SK-N-SH treated with all-trans-retinoic acid at 6 μM for 48 hours (cell line): ENCODE data around the gene TRMT10A.

Experiments
- ATAC-seq: fragments of 200-7000 bp; cut with Tn5 transposase; 3 replicates; pipeline ENCODE4 v1.9.1; 2020; ENCODE audit warnings: mild to moderate bottlenecking, moderate library complexity
- BACH2 ChIP-seq: fragments of 250-450 bp; sonication (Bioruptor Pico); IDR thresholded peaks from 2 replicates; pipeline ENCODE4 v1.9.0; 2021; ENCODE audit warnings: mild to moderate bottlenecking, borderline replicate concordance
- CREB5 ChIP-seq: fragments of 250-450 bp; sonication (Bioruptor Pico); IDR thresholded peaks from 2 replicates; pipeline ENCODE4 v1.5.1; 2020; ENCODE audit warnings: low read depth, mild to moderate bottlenecking, moderate library complexity
- CSDC2 ChIP-seq: fragments of 250-450 bp; sonication (Bioruptor Pico); IDR thresholded peaks from 2 replicates; pipeline ENCODE4 v1.5.0; 2020; ENCODE audit warnings: mild to moderate bottlenecking, moderate library complexity
- CSRNP3 ChIP-seq: fragments of 250-450 bp; sonication (Bioruptor Pico); IDR thresholded peaks from 2 replicates; pipeline ENCODE4 v1.5.1; 2021; ENCODE audit warnings: mild to moderate bottlenecking, moderate library complexity
- ESRRG ChIP-seq: fragments of 250-450 bp; sonication (Bioruptor Pico); IDR thresholded peaks from 2 replicates; pipeline ENCODE4 v1.6.1; 2021; ENCODE audit warnings: mild to moderate bottlenecking
- GLIS3 ChIP-seq: fragments of 250-450 bp; sonication (Bioruptor Pico); IDR thresholded peaks from 2 replicates; pipeline ENCODE4 v1.5.0; 2020; ENCODE audit warnings: mild to moderate bottlenecking, moderate library complexity
- ISL1 ChIP-seq: fragments of 250-450 bp; sonication (Bioruptor Pico); IDR thresholded peaks from 2 replicates; pipeline ENCODE4 v2.1.2; 2022; ENCODE audit warnings: mild to moderate bottlenecking, moderate library complexity
- OSR1 ChIP-seq: fragments of 250-450 bp; sonication (Bioruptor Pico); IDR thresholded peaks from 2 replicates; pipeline ENCODE4 v1.8.0; 2022; ENCODE audit warnings: moderate library complexity, mild to moderate bottlenecking, inconsistent platforms
- PATZ1 ChIP-seq: fragments of 250-450 bp; sonication (Bioruptor Pico); IDR thresholded peaks from 2 replicates; pipeline ENCODE4 v1.8.0; 2020; ENCODE audit warnings: mild to moderate bottlenecking, moderate library complexity, borderline replicate concordance
- POU6F1 ChIP-seq: fragments of 250-450 bp; sonication (Bioruptor Pico); IDR thresholded peaks from 2 replicates; pipeline ENCODE4 v1.8.0; 2021; ENCODE audit warnings: low read depth, mild to moderate bottlenecking, moderate library complexity, borderline replicate concordance
- PPARA ChIP-seq: fragments of 250-450 bp; sonication (Bioruptor Pico); IDR thresholded peaks from 2 replicates; pipeline ENCODE4 v1.5.0; 2020; ENCODE audit warnings: mild to moderate bottlenecking, borderline replicate concordance
- RARB ChIP-seq: fragments of 250-450 bp; sonication (Bioruptor Pico); IDR thresholded peaks from 2 replicates; pipeline ENCODE4 v1.8.0; 2021; ENCODE audit warnings: mild to moderate bottlenecking, moderate library complexity
- SNAI2 ChIP-seq: fragments of 250-450 bp; sonication (Bioruptor Pico); IDR thresholded peaks from 2 replicates; pipeline ENCODE4 v1.5.0; 2020; ENCODE audit warnings: mild to moderate bottlenecking, moderate library complexity
- TOX ChIP-seq: fragments of 250-450 bp; sonication (Bioruptor Pico); IDR thresholded peaks from 2 replicates; pipeline ENCODE4 v1.8.0; 2021; ENCODE audit warnings: mild to moderate bottlenecking, moderate library complexity, borderline replicate concordance
- TSHZ2 ChIP-seq: fragments of 250-450 bp; sonication (Bioruptor Pico); IDR thresholded peaks from 2 replicates; pipeline ENCODE4 v1.5.0; 2020; ENCODE audit warnings: mild to moderate bottlenecking, moderate library complexity
- ZC3H10 ChIP-seq: fragments of 250-450 bp; sonication (Bioruptor Pico); IDR thresholded peaks from 2 replicates; pipeline ENCODE4 v1.5.1; 2021; ENCODE audit warnings: mild to moderate bottlenecking, moderate library complexity
- ZFP3 ChIP-seq: fragments of 250-450 bp; sonication (Bioruptor Pico); IDR thresholded peaks from 2 replicates; pipeline ENCODE4 v1.5.0; 2020; ENCODE audit warnings: mild to moderate bottlenecking, moderate library complexity
- ZFP30 ChIP-seq: fragments of 450-650 bp; formaldehyde crosslinking; IDR thresholded peaks from 2 replicates; pipeline ENCODE4 v1.5.0; 2022; ENCODE audit warnings: mild to moderate bottlenecking, moderate library complexity
- ZNF565 ChIP-seq: fragments of 450-650 bp; formaldehyde crosslinking; conservative IDR thresholded peaks from 2 replicates; pipeline ENCODE4 v1.5.0; 2020; ENCODE audit warnings: low read depth, mild to moderate bottlenecking, moderate library complexity
- ZNF70 ChIP-seq: fragments of 450-650 bp; formaldehyde crosslinking; IDR thresholded peaks from 2 replicates; pipeline ENCODE4 v1.5.0; 2020; ENCODE audit warnings: mild to moderate bottlenecking, moderate library complexity
- ZNF8 ChIP-seq: fragments of 450-650 bp; formaldehyde crosslinking; IDR thresholded peaks from 2 replicates; pipeline ENCODE4 v1.5.0; 2020; ENCODE audit warnings: mild to moderate bottlenecking, moderate library complexity

TRMT10A gene

GRCh38 chr4:99608417-99608816, 44.6 kb upstream of the TRMT10A start (continued):
- TF ChIP-seq RARB (no peak), ZNF565 (CRISPR knock-in tag) (no peak)
- TF ChIP-seq, all 23 proteins: peak for 0

GRCh38 chr4:99606716-99607115, 42.9 kb upstream of the TRMT10A start:
- ATAC-seq = no peak
- TF ChIP-seq RARB (no peak), PATZ1 (CRISPR knock-in tag) (no peak), PPARA (CRISPR knock-in tag) (no peak), POU6F1 (CRISPR knock-in tag) (no peak), ESRRG (no peak), SNAI2 (CRISPR knock-in tag) (no peak), OSR1 (CRISPR knock-in tag) (no peak), TOX (no peak), CREB5 (CRISPR knock-in tag) (no peak), CSDC2 (CRISPR knock-in tag) (no peak), BACH2 (CRISPR knock-in tag) (no peak), ZNF8 (CRISPR knock-in tag) (no peak), ZFP3 (no peak), ZNF565 (CRISPR knock-in tag) (no peak), ISL1 (no peak), GLIS3 (CRISPR knock-in tag) (no peak), TSHZ2 (CRISPR knock-in tag) (no peak), ZC3H10 (CRISPR knock-in tag) (no peak), ZNF70 (CRISPR knock-in tag) (no peak), ZFP30 (CRISPR knock-in tag) (no peak)

- no peak for ATAC-seq
- TF ChIP-seq RARB (no peak), POU6F1 (CRISPR knock-in tag) (no peak), CSRNP3 (CRISPR knock-in tag) (no peak), ZNF70 (CRISPR knock-in tag) (no peak), ZNF565 (CRISPR knock-in tag) (no peak), GLIS3 (CRISPR knock-in tag) (no peak), TOX (no peak), CREB5 (CRISPR knock-in tag) (no peak), PATZ1 (CRISPR knock-in tag) (no peak)
Measured at GRCh38 chr4:99594818-99595217, 31.0 kb upstream of the TRMT10A start.
